CD1c-positive myeloid dendritic cell (primary cell): ENCODE data around the gene FUBP3.

Experiments used
- DNase-seq: peaks from one replicate; pipeline ENCODE4 v3.0.0-alpha.2; 2016; ENCODE audit errors: extremely low spot score

Gene FUBP3

GRCh38 chr9:130607640-130608420 lies 28.5 kb downstream of the FUBP3 start:
- DNase-seq: no peak

GRCh38 chr9:130608554-130609134 lies 29.3 kb downstream of the FUBP3 start:
- no peak for DNase-seq

- no peak for DNase-seq
Measured at GRCh38 chr9:130609163-130609562, 29.8 kb downstream of the FUBP3 start.

GRCh38 chr9:130610862-130611707 lies 31.7 kb downstream of the FUBP3 start:
- DNase-seq: no peak

GRCh38 chr9:130616451-130616850 lies 37.1 kb downstream of the FUBP3 start:
- DNase-seq: no peak

GRCh38 chr9:130623466-130623865 lies 44.1 kb downstream of the FUBP3 start:
- DNase-seq: no peak

- no peak for DNase-seq
Measured at GRCh38 chr9:130624154-130624553, 44.8 kb downstream of the FUBP3 start.

- DNase-seq: no peak
Measured at GRCh38 chr9:130626249-130626996, 47.0 kb downstream of the FUBP3 start.

GRCh38 chr9:130627051-130627450 lies 47.7 kb downstream of the FUBP3 start:
- DNase-seq: no peak

- DNase-seq: no peak
Measured at GRCh38 chr9:130627896-130628792, 48.8 kb downstream of the FUBP3 start.

GRCh38 chr9:130629443-130630070 lies 50.2 kb downstream of the FUBP3 start:
- DNase-seq: no peak

- DNase-seq: no peak
Measured at GRCh38 chr9:130630071-130630450, 50.7 kb downstream of the FUBP3 start.

- DNase-seq: no peak
Measured at GRCh38 chr9:130630506-130631330, 51.3 kb downstream of the FUBP3 start.

GRCh38 chr9:130631331-130632080 lies 52.1 kb downstream of the FUBP3 start:
- no peak for DNase-seq

- DNase-seq: no peak
Measured at GRCh38 chr9:130632081-130632710, 52.8 kb downstream of the FUBP3 start.

GRCh38 chr9:130632841-130633240 lies 53.5 kb downstream of the FUBP3 start:
- no peak for DNase-seq

GRCh38 chr9:130633336-130634190 lies 54.2 kb downstream of the FUBP3 start:
- DNase-seq: no peak
